Measurements from ENCODE around the gene ATP2A3. TPM values are rescaled to one million over a fixed set of nuclear protein-coding genes. Genes with fewer than 3 reads are reported as not detected.
"Not testable (repeated sequence)": the region's sequence is repeated elsewhere in the genome, so short reads cannot be mapped to it uniquely, and the experiment has no call there.

Gene ATP2A3
- total RNA-seq, 4 donors from 2014 or later = 78.6 to 231 (median 112) TPM

- DNase-seq = no peak
- TF ChIP-seq POLR2A (IDR thresholded peaks at IDR 0.05) (no peak), CTCF (IDR thresholded peaks at IDR 0.05) (no peak)
- Histone ChIP-seq H3K4me1 (no peaks in the 10 kb centered on the region), H3K9me3 (no peaks in the 10 kb centered on the region), H3K27me3 (no peaks in the 10 kb centered on the region), H3K27ac (no peak overlapping the region), H3K4me3 (no peak overlapping the region), H3K36me3 (peaks cover 0 to 42% (median 0%) of the 10 kb centered on the region in 3 donors)
Measured at GRCh38 chr17:3951003-3951402, 13.2 kb downstream of the ATP2A3 start.

- H3K4me1 ChIP-seq = no peaks in the 10 kb centered on the region
- peaks cover 0 to 45% (median 0%) of the 10 kb centered on the region in 3 donors for H3K36me3 ChIP-seq
- DNase-seq = no peak
- H3K27ac ChIP-seq = no peak overlapping the region
- H3K27me3 ChIP-seq = no peaks in the 10 kb centered on the region
- no peak overlapping the region for H3K4me3 ChIP-seq
- no peak for TF ChIP-seq CTCF (IDR thresholded peaks at IDR 0.05)
- no peak for TF ChIP-seq POLR2A (IDR thresholded peaks at IDR 0.05)
- H3K9me3 ChIP-seq = no peaks in the 10 kb centered on the region
Measured at GRCh38 chr17:3950584-3950983, 13.7 kb downstream of the ATP2A3 start.

- Histone ChIP-seq H3K36me3 (peaks cover 0 to 57% (median 0%) of the 10 kb centered on the region in 3 donors), H3K9me3 (no peaks in the 10 kb centered on the region), H3K4me3 (no peak overlapping the region), H3K27me3 (no peaks in the 10 kb centered on the region), H3K4me1 (no peaks in the 10 kb centered on the region), H3K27ac (no peak overlapping the region)
- no peak for TF ChIP-seq POLR2A (IDR thresholded peaks at IDR 0.05)
- TF ChIP-seq CTCF (IDR thresholded peaks at IDR 0.05) = no peak
- no peak for DNase-seq
Measured at GRCh38 chr17:3949418-3949817, 14.8 kb downstream of the ATP2A3 start.

GRCh38 chr17:3948551-3948950 is 15.7 kb downstream of the ATP2A3 start:
- H3K36me3 ChIP-seq = peaks cover 0 to 61% (median 0%) of the 10 kb centered on the region in 3 donors
- H3K27me3 ChIP-seq = not testable (repeated sequence)

GRCh38 chr17:3947318-3947810 is 16.9 kb downstream of the ATP2A3 start:
- Histone ChIP-seq H3K36me3 (peaks cover 0 to 70% (median 0%) of the 10 kb centered on the region in 3 donors), H3K4me1 (no peaks in the 10 kb centered on the region), H3K27ac (no peak overlapping the region), H3K27me3 (no peaks in the 10 kb centered on the region), H3K9me3 (no peaks in the 10 kb centered on the region), H3K4me3 (no peak overlapping the region)
- DNase-seq = no peak
- no peak for TF ChIP-seq POLR2A (IDR thresholded peaks at IDR 0.05)
- TF ChIP-seq CTCF (IDR thresholded peaks at IDR 0.05) = no peak

More at GRCh38 chr17:3948551-3948950, 15.7 kb downstream of the ATP2A3 start:
- not testable (repeated sequence) for H3K4me3 ChIP-seq, DNase-seq, H3K27ac ChIP-seq, H3K9me3 ChIP-seq, H3K4me1 ChIP-seq

GRCh38 chr17:3946711-3947235 is 17.5 kb downstream of the ATP2A3 start:
- no peak for DNase-seq
- Histone ChIP-seq H3K27me3 (no peaks in the 10 kb centered on the region), H3K4me1 (no peaks in the 10 kb centered on the region), H3K4me3 (no peak overlapping the region), H3K36me3 (peaks cover 0 to 76% (median 0%) of the 10 kb centered on the region in 3 donors), H3K9me3 (no peaks in the 10 kb centered on the region), H3K27ac (no peak overlapping the region)
- TF ChIP-seq CTCF (IDR thresholded peaks at IDR 0.05) = no peak
- TF ChIP-seq POLR2A (IDR thresholded peaks at IDR 0.05) = no peak
